Liver (tissue), 3 donors: ENCODE data around the gene NOP16.

Experiments
- RAD21 ChIP-seq, 2 donors: IDR thresholded peaks; 2 replicates each; pipeline ENCODE4 v1.6.1; 2016; ENCODE audit warnings: antibody characterized with exemption in 2 of 2, mild to moderate bottlenecking in 2 of 2
- TF ChIP-seq, protein P1 (sequence below): fragments of 150-350 bp; IDR thresholded peaks from 2 replicates; pipeline ENCODE4 v1.5.1; 2017; ENCODE audit warnings: improper control_type of control experiment, low read depth, low read length; ENCODE audit not compliant: missing input control
- donor health status: healthy.
- donor health status: healthy.

DNA sequence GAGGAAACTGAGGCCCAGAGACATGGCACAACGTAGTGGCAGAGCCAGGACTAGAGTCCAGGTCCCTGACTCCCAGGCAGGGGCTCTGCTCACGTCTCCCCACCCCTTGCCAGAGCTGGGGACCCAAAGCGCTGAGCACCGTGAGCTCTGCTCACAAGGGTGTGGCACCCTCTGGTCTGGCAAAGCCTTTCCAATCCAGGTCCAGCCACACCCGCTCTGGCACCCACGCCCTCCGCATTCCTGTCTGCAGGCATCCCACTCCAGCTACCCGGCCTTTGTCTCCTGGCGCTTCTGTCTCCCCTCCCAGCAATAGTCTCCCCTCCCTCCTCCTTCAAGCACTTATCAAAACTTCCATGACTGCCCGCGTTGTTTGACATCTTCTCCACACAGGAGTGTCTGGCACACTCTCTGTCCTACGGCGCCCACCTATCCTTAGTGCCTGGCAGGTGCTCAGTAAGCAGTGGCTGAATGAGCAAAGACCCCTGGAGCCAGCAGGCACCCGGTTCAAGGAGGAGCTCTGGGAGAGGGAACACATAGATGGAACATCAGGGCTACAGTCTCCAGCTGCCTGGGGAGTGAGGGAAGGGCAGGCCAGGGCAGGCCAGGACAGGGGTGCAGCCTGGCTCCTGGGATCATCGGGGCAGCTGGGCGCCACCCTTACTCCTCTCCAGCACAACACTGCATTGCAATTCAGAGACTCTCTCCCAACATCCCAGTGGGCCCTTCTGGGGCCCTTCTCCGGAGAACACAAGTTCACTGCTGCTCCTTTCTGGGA is 12.2 kb upstream of the NOP16 start:
- TF ChIP-seq RAD21 (IDR thresholded peaks at IDR 0.05): no peak
- TF ChIP-seq, protein P1, sequence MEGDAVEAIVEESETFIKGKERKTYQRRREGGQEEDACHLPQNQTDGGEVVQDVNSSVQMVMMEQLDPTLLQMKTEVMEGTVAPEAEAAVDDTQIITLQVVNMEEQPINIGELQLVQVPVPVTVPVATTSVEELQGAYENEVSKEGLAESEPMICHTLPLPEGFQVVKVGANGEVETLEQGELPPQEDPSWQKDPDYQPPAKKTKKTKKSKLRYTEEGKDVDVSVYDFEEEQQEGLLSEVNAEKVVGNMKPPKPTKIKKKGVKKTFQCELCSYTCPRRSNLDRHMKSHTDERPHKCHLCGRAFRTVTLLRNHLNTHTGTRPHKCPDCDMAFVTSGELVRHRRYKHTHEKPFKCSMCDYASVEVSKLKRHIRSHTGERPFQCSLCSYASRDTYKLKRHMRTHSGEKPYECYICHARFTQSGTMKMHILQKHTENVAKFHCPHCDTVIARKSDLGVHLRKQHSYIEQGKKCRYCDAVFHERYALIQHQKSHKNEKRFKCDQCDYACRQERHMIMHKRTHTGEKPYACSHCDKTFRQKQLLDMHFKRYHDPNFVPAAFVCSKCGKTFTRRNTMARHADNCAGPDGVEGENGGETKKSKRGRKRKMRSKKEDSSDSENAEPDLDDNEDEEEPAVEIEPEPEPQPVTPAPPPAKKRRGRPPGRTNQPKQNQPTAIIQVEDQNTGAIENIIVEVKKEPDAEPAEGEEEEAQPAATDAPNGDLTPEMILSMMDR: no peak
